GM12878 (cell line): Measurements from ENCODE around the gene MYT1. TPM values are rescaled to one million over a fixed set of nuclear protein-coding genes. Genes with fewer than 3 reads are reported as not detected.

Experiments
- ATAC-seq: fragments of 200-7000 bp; cut with Tn5 transposase; 3 replicates; pipeline ENCODE4 v1.9.1; 2020; ENCODE audit warnings: mild to moderate bottlenecking, moderate library complexity
- BruUV-seq: library from RNA; stranded (reverse); fragments of 400-500 nt; replicated peaks from 2 replicates; lab custom pipeline; 2021; lab: Mats Ljungman, UMichigan
- CTCF ChIA-PET: fragments of 300-600 bp; sonication (Branson Sonifier 250); formaldehyde crosslinking; extraction: SDS; loops from one replicate; lab custom pipeline; 2021; ENCODE audit warnings: inconsistent platforms; lab: Yijun Ruan, JAX
- POLR2A ChIA-PET: fragments of 350-600 bp; formaldehyde crosslinking; extraction: SDS; loops from one replicate; lab custom pipeline; 2021; ENCODE audit warnings: inconsistent platforms; lab: Charles Lee
- RAD21 ChIA-PET: fragments of 300-600 bp; sonication (Branson Sonifier 250); formaldehyde crosslinking; loops from one replicate; lab custom pipeline; 2023; ENCODE audit warnings: antibody characterized with exemption; ENCODE audit not compliant: unreplicated experiment; lab: Charles Lee
- SMC1A ChIA-PET: fragments of 300-600 bp; sonication (Branson Sonifier 250); formaldehyde crosslinking; loops from one replicate; lab custom pipeline; 2023; ENCODE audit not compliant: unreplicated experiment, uncharacterized antibody; lab: Charles Lee
- DNase-seq: peaks from one replicate; pipeline ENCODE4 v3.0.0-alpha.2; 2011; ENCODE audit warnings: low read depth, low spot score
- FAIRE-seq: peaks from 3 replicates; lab custom pipeline; 2011; peaks lifted over from hg19 to GRCh38; lab: Jason Lieb, UNC
- H2AFZ ChIP-seq: 2 replicates; pipeline ENCODE4 v1.6.0; 2011; ENCODE audit warnings: low read depth, low read length, control low read depth; ENCODE audit not compliant: control insufficient read depth
- H3K27ac ChIP-seq: 2 replicates; pipeline ENCODE4 v1.5.1; 2011; ENCODE audit warnings: control low read depth; ENCODE audit not compliant: control insufficient read depth, insufficient read depth
- H3K27me3 ChIP-seq, 2 experiments: replicated peaks in 1 of 2; 2 replicates each; pipeline versions ENCODE4 v1.6.0 to v1.6.1; 2011; ENCODE audit warnings: low read length in 1 of 2; ENCODE audit not compliant: control insufficient read depth in 2 of 2, insufficient read depth in 2 of 2
- H3K36me3 ChIP-seq, 2 experiments: 2 replicates each; pipeline ENCODE4 v1.5.1; 2011; ENCODE audit warnings: low read length in 1 of 2; ENCODE audit not compliant: control insufficient read depth in 2 of 2, insufficient read depth in 2 of 2
- H3K4me1 ChIP-seq: 2 replicates; pipeline ENCODE4 v1.6.1; 2011; ENCODE audit warnings: mild to moderate bottlenecking, low read length, moderate library complexity, mixed read lengths; ENCODE audit not compliant: control insufficient read depth, insufficient read depth
- H3K4me2 ChIP-seq: 2 replicates; pipeline ENCODE4 v1.6.0; 2011; ENCODE audit warnings: control low read depth; ENCODE audit not compliant: control insufficient read depth, insufficient read depth
- H3K4me3 ChIP-seq: fragments of 200-600 bp; sonication (generic); 2 replicates; pipeline ENCODE4 v1.5.1; 2016
- H3K79me2 ChIP-seq: 2 replicates; pipeline ENCODE4 v1.6.0; 2011; ENCODE audit warnings: low read length; ENCODE audit not compliant: control insufficient read depth, insufficient read depth
- H3K9ac ChIP-seq: 2 replicates; pipeline ENCODE4 v1.8.0; 2011; ENCODE audit warnings: low read length, control low read depth, mixed read lengths; ENCODE audit not compliant: control insufficient read depth, insufficient read depth
- H3K9me3 ChIP-seq: replicated peaks from 3 replicates; pipeline ENCODE4 v1.5.1; 2011; ENCODE audit warnings: mild to moderate bottlenecking, low read length; ENCODE audit not compliant: control insufficient read depth, insufficient read depth
- H4K20me1 ChIP-seq: 2 replicates; pipeline ENCODE4 v1.6.0; 2011; ENCODE audit not compliant: control insufficient read depth, insufficient read depth
- CEBPB ChIP-seq, 2 experiments: fragments of 150-350 bp in 1 of 2; IDR thresholded peaks; 2 replicates each; pipeline ENCODE4 v1.6.1; 2012 to 2014; ENCODE audit warnings: low read depth in 2 of 2, low read length in 2 of 2, borderline replicate concordance in 1 of 2, inconsistent platforms in 1 of 2
- CHD4 ChIP-seq: fragments of 200-600 bp; sonication (generic); IDR thresholded peaks from 2 replicates; pipeline ENCODE4 v1.6.1; 2016; ENCODE audit warnings: mild to moderate bottlenecking
- SIX5 ChIP-seq: IDR thresholded peaks from 2 replicates; pipeline ENCODE4 v1.6.1; 2011; ENCODE audit warnings: mild to moderate bottlenecking, low read depth, low read length, moderate library complexity; ENCODE audit not compliant: severe bottlenecking
- SPI1 ChIP-seq: IDR thresholded peaks from 2 replicates; pipeline ENCODE4 v1.6.1; 2011; ENCODE audit warnings: low read depth, mild to moderate bottlenecking, low read length, moderate library complexity, borderline replicate concordance; ENCODE audit not compliant: insufficient read depth
- WRNIP1 ChIP-seq: IDR thresholded peaks from 2 replicates; pipeline ENCODE4 v1.6.1; 2011; ENCODE audit warnings: low read depth, low read length, improper control_type of control experiment, borderline replicate concordance
- WGBS: methylation state at CpG from one replicate; pipeline ENCODE4 v1.1.6; 2016; ENCODE audit warnings: low lambda C conversion rate; ENCODE audit not compliant: insufficient replicate concordance, insufficient coverage; ENCODE audit errors: missing lambda C conversion rate; 5-methylcytosine and 5-hydroxymethylcytosine counted together
- in situ Hi-C: fragments of 300-500 bp; cut with MboI; formaldehyde crosslinking; loops from 9 replicates; pipeline ENCODE4 v1.14.3; 2018; ENCODE audit warnings: mixed read lengths
- intact Hi-C: fragments of 100-400 bp; cut with micrococcal nuclease; formaldehyde crosslinking; loops from one replicate; pipeline ENCODE4 v1.14.2; 2022; ENCODE audit not compliant: unreplicated experiment
- polyA plus RNA-seq, 11 experiments: library from polyadenylated mRNA; depleted of rRNA in 4 of 11; unstranded in 6 of 11; stranded (reverse) in 5 of 11; fragments of >200 nt; fragmentation: Nextera tagmentation in 4 of 11; fragmentation: Illumina TruSeq in 1 of 11; extraction: Ambion mirVana in 4 of 11; extraction: Trizol in 1 of 11; gene quantifications; 1 replicate in 1 of 11; 2 replicates in 10 of 11; pipeline versions ENCODE4 v1.2.1 to v1.2.3, GENCODE V29; 2011 to 2016; ENCODE audit warnings: inconsistent platforms in 2 of 11, missing spikeins in 2 of 11, low read depth in 1 of 11
- total RNA-seq, 4 experiments: library from RNA; depleted of rRNA in 3 of 4; stranded (reverse); fragments of >200 nt in 3 of 4; fragmentation: Illumina TruSeq in 1 of 4; extraction: Trizol in 1 of 4; gene quantifications; 2 replicates each; pipeline versions ENCODE4 v1.2.1 to v1.2.3, GENCODE V29; 2013 to 2021
- TF ChIP-seq, protein P1 (sequence below): fragments of 150-350 bp; IDR thresholded peaks from 2 replicates; pipeline ENCODE4 v1.6.1; 2016; ENCODE audit warnings: low read depth, low read length
- TF ChIP-seq, protein P2 (sequence below): fragments of 450-650 bp; IDR thresholded peaks from 2 replicates; pipeline ENCODE4 v1.6.1; 2017; ENCODE audit warnings: low read depth, mild to moderate bottlenecking, moderate library complexity
- TF ChIP-seq, protein P3 (sequence below), 3 experiments: IDR thresholded peaks in 2 of 3; conservative IDR thresholded peaks in 1 of 3; 2 replicates each; pipeline ENCODE4 v1.5.1; 2011; ENCODE audit warnings: low read depth in 3 of 3, low read length in 3 of 3, mild to moderate bottlenecking in 3 of 3, control low read depth in 2 of 3, moderate library complexity in 2 of 3, inconsistent platforms in 1 of 3, mixed read lengths in 1 of 3; ENCODE audit not compliant: control insufficient read depth in 2 of 3, insufficient read depth in 1 of 3; ENCODE audit errors: extremely low read depth in 1 of 3

The MYT1 gene
- total and polyA plus RNA-seq, 10 of the 15 experiments (the other 5 are each of a cell fraction or from before 2014, with no cell fraction given) = 0.01 to 0.10 TPM; not detected in 8

DNA sequence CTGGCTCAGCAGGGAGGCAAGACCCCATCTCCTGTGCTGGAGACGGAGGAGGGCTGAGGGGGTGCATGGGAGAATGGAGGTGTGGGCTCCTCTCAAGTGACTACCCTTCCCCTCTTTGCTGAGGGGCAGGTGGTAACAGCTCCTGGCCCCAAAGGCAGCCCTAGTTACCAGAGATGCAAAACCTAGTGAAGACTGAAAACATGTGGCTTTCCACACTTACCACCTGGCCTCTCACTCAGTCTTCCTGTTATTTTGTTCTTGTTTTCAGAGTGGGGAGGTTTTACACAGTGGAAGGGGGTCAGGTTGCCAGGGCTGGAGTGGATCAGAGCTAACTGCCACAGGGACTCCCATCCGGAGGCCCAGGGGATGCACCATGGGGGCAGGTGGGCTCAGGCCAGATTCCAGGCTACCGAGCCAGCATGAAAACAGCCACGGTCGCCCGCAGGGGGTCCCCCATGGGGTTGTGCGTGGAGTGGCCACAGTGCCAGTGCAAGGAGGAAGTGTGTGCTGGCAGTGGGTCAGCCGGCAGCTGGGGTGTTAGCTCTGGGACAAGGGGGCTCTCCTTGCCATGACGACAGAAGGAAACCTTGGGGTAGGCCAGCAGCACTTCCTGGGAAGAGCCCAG is 21.1 kb downstream of the MYT1 start (continued):
- TF ChIP-seq, protein P1, sequence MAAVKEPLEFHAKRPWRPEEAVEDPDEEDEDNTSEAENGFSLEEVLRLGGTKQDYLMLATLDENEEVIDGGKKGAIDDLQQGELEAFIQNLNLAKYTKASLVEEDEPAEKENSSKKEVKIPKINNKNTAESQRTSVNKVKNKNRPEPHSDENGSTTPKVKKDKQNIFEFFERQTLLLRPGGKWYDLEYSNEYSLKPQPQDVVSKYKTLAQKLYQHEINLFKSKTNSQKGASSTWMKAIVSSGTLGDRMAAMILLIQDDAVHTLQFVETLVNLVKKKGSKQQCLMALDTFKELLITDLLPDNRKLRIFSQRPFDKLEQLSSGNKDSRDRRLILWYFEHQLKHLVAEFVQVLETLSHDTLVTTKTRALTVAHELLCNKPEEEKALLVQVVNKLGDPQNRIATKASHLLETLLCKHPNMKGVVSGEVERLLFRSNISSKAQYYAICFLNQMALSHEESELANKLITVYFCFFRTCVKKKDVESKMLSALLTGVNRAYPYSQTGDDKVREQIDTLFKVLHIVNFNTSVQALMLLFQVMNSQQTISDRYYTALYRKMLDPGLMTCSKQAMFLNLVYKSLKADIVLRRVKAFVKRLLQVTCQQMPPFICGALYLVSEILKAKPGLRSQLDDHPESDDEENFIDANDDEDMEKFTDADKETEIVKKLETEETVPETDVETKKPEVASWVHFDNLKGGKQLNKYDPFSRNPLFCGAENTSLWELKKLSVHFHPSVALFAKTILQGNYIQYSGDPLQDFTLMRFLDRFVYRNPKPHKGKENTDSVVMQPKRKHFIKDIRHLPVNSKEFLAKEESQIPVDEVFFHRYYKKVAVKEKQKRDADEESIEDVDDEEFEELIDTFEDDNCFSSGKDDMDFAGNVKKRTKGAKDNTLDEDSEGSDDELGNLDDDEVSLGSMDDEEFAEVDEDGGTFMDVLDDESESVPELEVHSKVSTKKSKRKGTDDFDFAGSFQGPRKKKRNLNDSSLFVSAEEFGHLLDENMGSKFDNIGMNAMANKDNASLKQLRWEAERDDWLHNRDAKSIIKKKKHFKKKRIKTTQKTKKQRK = no peak
- TF ChIP-seq CEBPB (IDR thresholded peaks at IDR 0.05; ENCODE audit: borderline replicate concordance in 1 of 2, low read depth in 2 of 2, low read length in 2 of 2) (no peak), CHD4 (no peak)

DNA sequence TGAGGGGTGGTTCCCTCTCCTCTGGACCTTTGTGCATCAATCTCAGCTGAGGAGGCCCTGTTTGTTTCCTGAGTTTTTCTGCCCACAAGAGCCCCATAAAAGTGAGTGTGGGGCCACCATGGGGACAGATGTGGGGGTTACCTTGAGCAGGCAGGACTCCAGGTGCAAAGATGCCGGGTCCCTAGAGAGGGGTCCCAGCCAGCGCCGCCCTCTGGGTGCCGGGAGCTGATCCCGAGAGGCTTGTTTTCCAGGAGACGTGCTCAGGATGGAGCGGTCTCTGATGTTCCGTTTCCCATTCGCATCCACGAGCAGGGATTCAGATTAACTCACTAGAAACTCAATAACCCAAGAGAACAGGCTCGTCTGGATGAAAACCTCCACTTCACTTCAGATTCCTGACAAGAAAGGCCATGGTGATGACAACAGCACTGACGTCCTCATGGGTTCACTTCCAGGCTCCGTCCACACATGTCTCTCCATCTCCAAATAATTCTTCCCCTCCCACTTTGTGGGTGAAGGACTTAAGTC is 21.9 kb downstream of the MYT1 start:
- whole genome bisulfite sequencing = 70% methylated on average over 13 of the region's 13 CpGs
- Histone ChIP-seq H2AFZ (no peak overlapping the region), H4K20me1 (no peaks in the 10 kb centered on the region), H3K4me1 (no peaks in the 10 kb centered on the region), H3K4me2 (no peak overlapping the region), H3K4me3 (no peak overlapping the region), H3K36me3 (no peaks in the 10 kb centered on the region), H3K9me3 (no peaks in the 10 kb centered on the region; the same call in 1 of the 3 replicates), H3K79me2 (no peaks in the 10 kb centered on the region)
- no TSS peak for BruUV-seq
- ATAC-seq (no peak), DNase-seq (no peak)
- RAD21 ChIA-PET = no interaction called here
- TF ChIP-seq SIX5 (no peak), CHD4 (no peak), WRNIP1 (no peak), SPI1 (no peak)
- TF ChIP-seq, protein P2, sequence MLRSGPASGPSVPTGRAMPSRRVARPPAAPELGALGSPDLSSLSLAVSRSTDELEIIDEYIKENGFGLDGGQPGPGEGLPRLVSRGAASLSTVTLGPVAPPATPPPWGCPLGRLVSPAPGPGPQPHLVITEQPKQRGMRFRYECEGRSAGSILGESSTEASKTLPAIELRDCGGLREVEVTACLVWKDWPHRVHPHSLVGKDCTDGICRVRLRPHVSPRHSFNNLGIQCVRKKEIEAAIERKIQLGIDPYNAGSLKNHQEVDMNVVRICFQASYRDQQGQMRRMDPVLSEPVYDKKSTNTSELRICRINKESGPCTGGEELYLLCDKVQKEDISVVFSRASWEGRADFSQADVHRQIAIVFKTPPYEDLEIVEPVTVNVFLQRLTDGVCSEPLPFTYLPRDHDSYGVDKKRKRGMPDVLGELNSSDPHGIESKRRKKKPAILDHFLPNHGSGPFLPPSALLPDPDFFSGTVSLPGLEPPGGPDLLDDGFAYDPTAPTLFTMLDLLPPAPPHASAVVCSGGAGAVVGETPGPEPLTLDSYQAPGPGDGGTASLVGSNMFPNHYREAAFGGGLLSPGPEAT = no peak
- TF ChIP-seq, protein P3, sequence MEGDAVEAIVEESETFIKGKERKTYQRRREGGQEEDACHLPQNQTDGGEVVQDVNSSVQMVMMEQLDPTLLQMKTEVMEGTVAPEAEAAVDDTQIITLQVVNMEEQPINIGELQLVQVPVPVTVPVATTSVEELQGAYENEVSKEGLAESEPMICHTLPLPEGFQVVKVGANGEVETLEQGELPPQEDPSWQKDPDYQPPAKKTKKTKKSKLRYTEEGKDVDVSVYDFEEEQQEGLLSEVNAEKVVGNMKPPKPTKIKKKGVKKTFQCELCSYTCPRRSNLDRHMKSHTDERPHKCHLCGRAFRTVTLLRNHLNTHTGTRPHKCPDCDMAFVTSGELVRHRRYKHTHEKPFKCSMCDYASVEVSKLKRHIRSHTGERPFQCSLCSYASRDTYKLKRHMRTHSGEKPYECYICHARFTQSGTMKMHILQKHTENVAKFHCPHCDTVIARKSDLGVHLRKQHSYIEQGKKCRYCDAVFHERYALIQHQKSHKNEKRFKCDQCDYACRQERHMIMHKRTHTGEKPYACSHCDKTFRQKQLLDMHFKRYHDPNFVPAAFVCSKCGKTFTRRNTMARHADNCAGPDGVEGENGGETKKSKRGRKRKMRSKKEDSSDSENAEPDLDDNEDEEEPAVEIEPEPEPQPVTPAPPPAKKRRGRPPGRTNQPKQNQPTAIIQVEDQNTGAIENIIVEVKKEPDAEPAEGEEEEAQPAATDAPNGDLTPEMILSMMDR (IDR thresholded peaks at IDR 0.05 in 2 of 3, conservative IDR thresholded peaks at IDR 0.05 in 1 of 3; ENCODE audit: control insufficient read depth in 2 of 3, extremely low read depth in 1 of 3, insufficient read depth in 1 of 3, low read depth in 3 of 3, low read length in 3 of 3) = no peak
- TF ChIP-seq, all 136 proteins: peak for 0
- POLR2A ChIA-PET = no interaction called here
- intact Hi-C loops = no loop called here
- SMC1A ChIA-PET = no interaction called here
- no peak overlapping the region for H3K9ac ChIP-seq
- CTCF ChIA-PET = no interaction called here
- FAIRE-seq = no peak
- no peaks in the 10 kb centered on the region; a peak in 1 of 4 replicates for H3K27me3 ChIP-seq
- in situ Hi-C loops = no loop called here
- no peak overlapping the region for H3K27ac ChIP-seq
